Neural progenitor cell (in vitro differentiated cells): ENCODE data around the gene GABBR2.

Experiments
- EZH2 ChIP-seq: fragments of 200-600 bp; sonication (generic); IDR thresholded peaks from 2 replicates; pipeline ENCODE4 v1.6.1; 2017; ENCODE audit warnings: antibody characterized with exemption, mild to moderate bottlenecking, moderate library complexity
- TF ChIP-seq, protein P1 (sequence below): fragments of 200-600 bp; sonication (generic); IDR thresholded peaks from 2 replicates; pipeline ENCODE4 v1.5.1; 2017; ENCODE audit warnings: antibody characterized with exemption, mild to moderate bottlenecking

DNA sequence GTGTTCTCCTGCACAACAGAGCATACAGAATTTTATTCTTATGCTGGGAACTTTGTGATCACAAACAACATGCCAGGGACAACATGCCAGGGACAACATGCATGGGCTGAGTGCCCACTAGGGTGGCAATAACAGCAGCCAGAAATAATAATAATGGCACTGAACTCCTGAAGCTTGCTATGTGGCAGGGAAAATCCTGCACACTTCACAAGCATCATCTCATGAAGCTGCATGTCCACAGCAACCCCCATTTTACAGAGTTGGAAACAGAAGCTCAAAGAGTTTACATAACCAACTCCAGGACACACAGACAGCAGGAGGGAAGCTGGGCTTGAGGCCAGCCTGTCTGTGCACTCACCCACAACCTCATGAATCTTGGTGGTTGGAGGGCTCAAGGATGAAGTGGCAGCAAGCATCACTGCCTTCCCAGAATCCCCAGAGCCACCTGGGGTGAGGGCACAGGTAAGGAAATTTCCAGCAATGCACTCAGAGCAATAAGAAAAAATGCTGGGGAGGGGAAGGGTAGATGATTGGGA lies 111.4 kb downstream of the GABBR2 start:
- no peak for TF ChIP-seq EZH2
- TF ChIP-seq, protein P1, sequence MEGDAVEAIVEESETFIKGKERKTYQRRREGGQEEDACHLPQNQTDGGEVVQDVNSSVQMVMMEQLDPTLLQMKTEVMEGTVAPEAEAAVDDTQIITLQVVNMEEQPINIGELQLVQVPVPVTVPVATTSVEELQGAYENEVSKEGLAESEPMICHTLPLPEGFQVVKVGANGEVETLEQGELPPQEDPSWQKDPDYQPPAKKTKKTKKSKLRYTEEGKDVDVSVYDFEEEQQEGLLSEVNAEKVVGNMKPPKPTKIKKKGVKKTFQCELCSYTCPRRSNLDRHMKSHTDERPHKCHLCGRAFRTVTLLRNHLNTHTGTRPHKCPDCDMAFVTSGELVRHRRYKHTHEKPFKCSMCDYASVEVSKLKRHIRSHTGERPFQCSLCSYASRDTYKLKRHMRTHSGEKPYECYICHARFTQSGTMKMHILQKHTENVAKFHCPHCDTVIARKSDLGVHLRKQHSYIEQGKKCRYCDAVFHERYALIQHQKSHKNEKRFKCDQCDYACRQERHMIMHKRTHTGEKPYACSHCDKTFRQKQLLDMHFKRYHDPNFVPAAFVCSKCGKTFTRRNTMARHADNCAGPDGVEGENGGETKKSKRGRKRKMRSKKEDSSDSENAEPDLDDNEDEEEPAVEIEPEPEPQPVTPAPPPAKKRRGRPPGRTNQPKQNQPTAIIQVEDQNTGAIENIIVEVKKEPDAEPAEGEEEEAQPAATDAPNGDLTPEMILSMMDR, result no peak
